HuH-7 (cell line): ENCODE data around the gene SIRT1.
"Not testable (repeated sequence)": the region's sequence is repeated elsewhere in the genome, so short reads cannot be mapped to it uniquely, and the experiment has no call there.

ENCODE experiments used
- DNase-seq: peaks from one replicate; pipeline ENCODE4 v3.0.0; 2011; ENCODE audit warnings: low spot score

The SIRT1 gene

DNA sequence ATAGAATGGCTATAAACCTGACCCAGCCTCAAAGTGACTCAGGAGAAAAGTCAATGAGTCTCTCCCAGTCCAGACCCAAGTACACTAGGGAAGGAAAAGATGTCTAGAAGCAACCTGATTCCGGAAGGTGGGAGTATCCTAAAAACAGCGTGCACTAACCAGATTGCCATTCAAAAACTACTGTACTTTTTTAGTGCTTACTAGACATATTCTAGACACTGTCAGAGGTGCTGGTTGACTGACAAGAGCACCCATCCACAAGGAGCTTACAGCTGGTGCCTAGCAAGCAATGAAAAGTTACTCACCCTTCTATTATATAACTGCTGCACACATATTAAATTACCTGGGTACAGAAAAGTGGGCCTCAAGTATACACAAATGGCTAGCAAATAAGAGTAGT, 81.0 kb downstream of the SIRT1 start:
- DNase-seq = no peak

GRCh38 chr10:67966035-67966434, 81.6 kb downstream of the SIRT1 start:
- not testable (repeated sequence) for DNase-seq
